Smooth muscle cell (in vitro differentiated cells): Measurements from ENCODE around the gene SLC38A3. TPM values are rescaled to one million over a fixed set of nuclear protein-coding genes. Genes with fewer than 3 reads are reported as not detected.

Experiments used
- DNase-seq: peaks from one replicate; lab custom pipeline; 2025; ENCODE audit not compliant: unreplicated experiment; lab: John Stamatoyannopoulos, UW
- H2AFZ ChIP-seq: fragments of 200-600 bp; sonication (generic); 2 replicates; pipeline ENCODE4 v1.6.0; 2016; ENCODE audit warnings: antibody characterized with exemption, low read depth, mild to moderate bottlenecking
- H3F3A ChIP-seq: fragments of 200-600 bp; sonication (generic); 2 replicates; pipeline ENCODE4 v1.6.0; 2017; ENCODE audit warnings: antibody characterized with exemption, low read depth
- H3K27ac ChIP-seq: fragments of 200-600 bp; sonication (generic); 2 replicates; pipeline ENCODE4 v1.5.1; 2016; ENCODE audit warnings: low read depth, mild to moderate bottlenecking
- H3K27me3 ChIP-seq: fragments of 200-600 bp; sonication (generic); 2 replicates; pipeline ENCODE4 v1.6.1; 2016; ENCODE audit warnings: low read depth, mild to moderate bottlenecking
- H3K36me3 ChIP-seq: fragments of 200-600 bp; sonication (generic); 2 replicates; pipeline ENCODE4 v1.5.1; 2016; ENCODE audit warnings: low read depth
- H3K4me1 ChIP-seq: fragments of 200-600 bp; sonication (generic); 2 replicates; pipeline ENCODE4 v1.5.1; 2016; ENCODE audit warnings: low read depth
- H3K4me2 ChIP-seq: fragments of 200-600 bp; sonication (generic); 2 replicates; pipeline ENCODE4 v1.6.0; 2016; ENCODE audit warnings: mild to moderate bottlenecking
- H3K4me3 ChIP-seq: fragments of 200-600 bp; sonication (generic); 2 replicates; pipeline ENCODE4 v1.5.1; 2016; ENCODE audit warnings: mild to moderate bottlenecking
- H3K79me2 ChIP-seq: fragments of 200-600 bp; sonication (generic); 2 replicates; pipeline ENCODE4 v1.6.0; 2016; ENCODE audit warnings: low read depth, mild to moderate bottlenecking
- H3K9ac ChIP-seq: fragments of 200-600 bp; sonication (generic); 2 replicates; pipeline ENCODE4 v1.6.0; 2016; ENCODE audit warnings: low read depth
- H3K9me3 ChIP-seq: fragments of 200-600 bp; sonication (generic); replicated peaks from 2 replicates; pipeline ENCODE4 v1.5.1; 2016; ENCODE audit warnings: low read depth
- H4K20me1 ChIP-seq: fragments of 200-600 bp; sonication (generic); 2 replicates; pipeline ENCODE4 v1.6.0; 2016; ENCODE audit warnings: low read depth
- CTCF ChIP-seq: fragments of 200-600 bp; sonication (generic); IDR thresholded peaks from 2 replicates; pipeline ENCODE4 v1.5.1; 2017; ENCODE audit warnings: borderline replicate concordance, mild to moderate bottlenecking, antibody characterized with exemption; ENCODE audit not compliant: insufficient read depth, poor library complexity, severe bottlenecking
- WGBS: methylation state at CpG from one replicate; pipeline ENCODE4 v1.1.7; 2016; ENCODE audit warnings: low lambda C conversion rate; 5-methylcytosine and 5-hydroxymethylcytosine counted together
- polyA plus RNA-seq: library from polyadenylated mRNA; unstranded; fragments of >200 nt; fragmentation: Nextera tagmentation; extraction: Ambion mirVana; gene quantifications from 2 replicates; pipeline ENCODE4 v1.2.1, GENCODE V29; 2016
- total RNA-seq: library from RNA; depleted of rRNA; stranded (reverse); fragments of >200 nt; gene quantifications from 2 replicates; pipeline ENCODE4 v1.2.3, GENCODE V29; 2014

SLC38A3 gene
- total and polyA plus RNA-seq, 2 experiments from 2014 or later = 0.58 to 3.5 TPM

GRCh38 chr3:50185230-50185629 is 19.8 kb upstream of the SLC38A3 start:
- no peaks in the 10 kb centered on the region for H3K79me2 ChIP-seq
- no peak for DNase-seq
- H3F3A ChIP-seq = no peaks in the 10 kb centered on the region
- no peak overlapping the region for H3K4me3 ChIP-seq
- no CpG with 5 or more reads among the region's 4 CpGs for WGBS
- H3K27ac ChIP-seq = no peak overlapping the region
- H3K36me3 ChIP-seq = no peaks in the 10 kb centered on the region
- peaks cover 3% of the 10 kb centered on the region for H3K27me3 ChIP-seq
- H3K9me3 ChIP-seq = no peaks in the 10 kb centered on the region
- H3K4me1 ChIP-seq = no peaks in the 10 kb centered on the region
- no peak overlapping the region for H3K4me2 ChIP-seq
- no peak overlapping the region for H2AFZ ChIP-seq
- no peaks in the 10 kb centered on the region for H4K20me1 ChIP-seq
- no peak overlapping the region for H3K9ac ChIP-seq
- no peak for TF ChIP-seq CTCF

GRCh38 chr3:50186096-50186495 is 19.0 kb upstream of the SLC38A3 start:
- no peak overlapping the region for H2AFZ ChIP-seq
- H3K27me3 ChIP-seq = peaks cover 3% of the 10 kb centered on the region
- H3K27ac ChIP-seq = no peak overlapping the region
- TF ChIP-seq CTCF = no peak
- H3F3A ChIP-seq = no peaks in the 10 kb centered on the region
- no peaks in the 10 kb centered on the region for H3K36me3 ChIP-seq
- no peak overlapping the region for H3K4me2 ChIP-seq
- WGBS = 98% methylated on average over 10 of the region's 10 CpGs
- no peak for DNase-seq
- no peaks in the 10 kb centered on the region for H3K9me3 ChIP-seq
- no peaks in the 10 kb centered on the region for H3K4me1 ChIP-seq
- no peaks in the 10 kb centered on the region for H4K20me1 ChIP-seq
- H3K9ac ChIP-seq = no peak overlapping the region
- no peaks in the 10 kb centered on the region for H3K79me2 ChIP-seq
- H3K4me3 ChIP-seq = no peak overlapping the region

DNA sequence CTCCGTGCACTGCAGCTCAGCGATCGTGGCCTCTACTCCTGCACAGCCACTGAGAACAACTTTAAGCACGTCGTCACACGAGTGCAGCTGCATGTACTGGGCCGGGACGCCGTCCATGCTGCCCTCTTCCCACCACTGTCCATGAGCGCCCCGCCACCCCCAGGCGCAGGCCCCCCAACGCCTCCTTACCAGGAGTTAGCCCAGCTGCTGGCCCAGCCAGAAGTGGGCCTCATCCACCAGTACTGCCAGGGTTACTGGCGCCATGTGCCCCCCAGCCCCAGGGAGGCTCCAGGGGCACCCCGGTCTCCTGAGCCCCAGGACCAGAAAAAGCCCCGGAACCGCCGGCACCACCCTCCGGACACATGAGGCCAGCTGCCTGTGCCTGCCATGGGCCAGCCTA is 17.3 kb upstream of the SLC38A3 start:
- no peak for DNase-seq
- no peak overlapping the region for H2AFZ ChIP-seq
- no peaks in the 10 kb centered on the region for H3F3A ChIP-seq
- WGBS = 97% methylated on average over 17 of the region's 19 CpGs
- H3K4me3 ChIP-seq = no peak overlapping the region
- TF ChIP-seq CTCF = no peak
- no peaks in the 10 kb centered on the region for H3K79me2 ChIP-seq
- no peaks in the 10 kb centered on the region for H3K9me3 ChIP-seq
- no peak overlapping the region for H3K9ac ChIP-seq
- no peaks in the 10 kb centered on the region for H3K36me3 ChIP-seq
- H3K4me2 ChIP-seq = no peak overlapping the region
- H3K27me3 ChIP-seq = peaks cover 3% of the 10 kb centered on the region
- no peaks in the 10 kb centered on the region for H4K20me1 ChIP-seq
- H3K27ac ChIP-seq = no peak overlapping the region
- H3K4me1 ChIP-seq = no peaks in the 10 kb centered on the region

DNA sequence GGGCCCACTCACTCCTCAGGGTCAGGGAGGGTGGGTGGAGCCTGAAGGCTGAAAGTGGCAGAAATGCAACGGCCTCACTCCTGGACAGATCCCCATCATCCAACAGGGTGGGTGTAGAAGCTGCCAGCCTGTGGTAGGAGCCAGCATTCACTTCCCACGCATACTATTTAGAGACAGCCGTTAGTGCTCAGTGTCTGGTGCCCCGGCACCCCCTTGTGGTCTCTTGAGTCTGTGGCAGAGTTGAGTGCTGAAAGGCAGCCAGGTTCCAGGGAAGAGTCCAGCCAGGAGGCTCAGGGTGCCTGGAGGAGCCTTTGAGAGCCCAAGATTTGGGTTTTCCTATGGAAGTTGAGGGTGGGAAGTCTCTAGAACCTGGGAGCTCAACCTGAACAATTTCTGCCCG is 15.8 kb upstream of the SLC38A3 start:
- Histone ChIP-seq H3K4me1 (no peaks in the 10 kb centered on the region), H3K9me3 (no peaks in the 10 kb centered on the region), H3K79me2 (no peaks in the 10 kb centered on the region), H3K27me3 (peaks cover 5% of the 10 kb centered on the region), H3K4me3 (no peak overlapping the region), H3K36me3 (no peaks in the 10 kb centered on the region), H3F3A (no peaks in the 10 kb centered on the region), H3K27ac (no peak overlapping the region), H3K9ac (no peak overlapping the region), H3K4me2 (no peak overlapping the region), H4K20me1 (no peaks in the 10 kb centered on the region), H2AFZ (no peak overlapping the region)
- peak; percentile 24 for DNase-seq
- 22% methylated on average over 5 of the region's 5 CpGs for WGBS
- TF ChIP-seq CTCF = peak; percentile 80
